ENCODE measurements around the gene PAAF1.
"Not testable (repeated sequence)": the region's sequence is repeated elsewhere in the genome, so short reads cannot be mapped to it uniquely, and the experiment has no call there.

PAAF1 gene

GRCh38 chr11:73916435-73916834 lies 39.6 kb downstream of the PAAF1 start:
- Histone ChIP-seq H3K9me3 (ENCODE audit: control insufficient read depth in 2 of 2, low read length in 2 of 2) (no peaks in the 10 kb centered on the region), H3K27me3 (ENCODE audit: control insufficient read depth in 1 of 2, insufficient read depth in 2 of 2, low read length in 2 of 2) (no peaks in the 10 kb centered on the region), H3K4me1 (ENCODE audit: control insufficient read depth, insufficient read depth, low read length) (no peaks in the 10 kb centered on the region), H3K9ac (ENCODE audit: low read length in 2 of 2) (no peak overlapping the region), H3K27ac (ENCODE audit: low read length) (no peak overlapping the region), H3K36me3 (ENCODE audit: control insufficient read depth in 2 of 2, insufficient read depth in 2 of 2, low read length in 2 of 2) (peaks cover 34 to 37% of the 10 kb centered on the region in 2 donors), H3K4me3 (ENCODE audit: low read length in 2 of 2) (no peak overlapping the region)

GRCh38 chr11:73921180-73921579 lies 44.4 kb downstream of the PAAF1 start:
- H3K9ac ChIP-seq (ENCODE audit: low read length in 2 of 2) = no peak overlapping the region
- H3K9me3 ChIP-seq (ENCODE audit: control insufficient read depth in 2 of 2, low read length in 2 of 2) = no peaks in the 10 kb centered on the region
- H3K36me3 ChIP-seq (ENCODE audit: control insufficient read depth in 2 of 2, insufficient read depth in 2 of 2, low read length in 2 of 2) = peaks cover 26 to 29% of the 10 kb centered on the region in 2 donors

GRCh38 chr11:73929388-73929787 lies 52.6 kb downstream of the PAAF1 start:
- Histone ChIP-seq H3K4me3 (ENCODE audit: low read length in 2 of 2) (no peak overlapping the region), H3K36me3 (ENCODE audit: control insufficient read depth in 2 of 2, insufficient read depth in 2 of 2, low read length in 2 of 2) (peaks cover 29 to 35% of the 10 kb centered on the region in 2 donors), H3K9ac (ENCODE audit: low read length in 2 of 2) (no peak overlapping the region), H3K9me3 (ENCODE audit: control insufficient read depth in 2 of 2, low read length in 2 of 2) (no peaks in the 10 kb centered on the region), H3K27me3 (ENCODE audit: control insufficient read depth in 1 of 2, insufficient read depth in 2 of 2, low read length in 2 of 2) (no peaks in the 10 kb centered on the region), H3K27ac (ENCODE audit: low read length) (no peak overlapping the region), H3K4me1 (ENCODE audit: control insufficient read depth, insufficient read depth, low read length) (no peaks in the 10 kb centered on the region)

More at GRCh38 chr11:73921180-73921579, 44.4 kb downstream of the PAAF1 start:
- no peaks in the 10 kb centered on the region for H3K27me3 ChIP-seq (ENCODE audit: control insufficient read depth in 1 of 2, insufficient read depth in 2 of 2, low read length in 2 of 2)
- H3K4me1 ChIP-seq (ENCODE audit: control insufficient read depth, insufficient read depth, low read length) = no peaks in the 10 kb centered on the region
- H3K27ac ChIP-seq (ENCODE audit: low read length) = no peak overlapping the region
- H3K4me3 ChIP-seq (ENCODE audit: low read length in 2 of 2) = no peak overlapping the region

GRCh38 chr11:73931039-73931645 lies 54.3 kb downstream of the PAAF1 start:
- Histone ChIP-seq H3K4me3 (ENCODE audit: low read length in 2 of 2) (no peak overlapping the region), H3K27me3 (ENCODE audit: control insufficient read depth in 1 of 2, insufficient read depth in 2 of 2, low read length in 2 of 2) (no peaks in the 10 kb centered on the region), H3K4me1 (ENCODE audit: control insufficient read depth, insufficient read depth, low read length) (no peaks in the 10 kb centered on the region), H3K27ac (ENCODE audit: low read length) (no peak overlapping the region), H3K9ac (ENCODE audit: low read length in 2 of 2) (no peak overlapping the region), H3K9me3 (ENCODE audit: control insufficient read depth in 2 of 2, low read length in 2 of 2) (no peaks in the 10 kb centered on the region), H3K36me3 (ENCODE audit: control insufficient read depth in 2 of 2, insufficient read depth in 2 of 2, low read length in 2 of 2) (peaks cover 26 to 33% of the 10 kb centered on the region in 2 donors)

- Histone ChIP-seq H3K4me3 (ENCODE audit: low read length in 2 of 2) (no peak overlapping the region), H3K27me3 (ENCODE audit: control insufficient read depth in 1 of 2, insufficient read depth in 2 of 2, low read length in 2 of 2) (no peaks in the 10 kb centered on the region), H3K4me1 (ENCODE audit: control insufficient read depth, insufficient read depth, low read length) (no peaks in the 10 kb centered on the region), H3K36me3 (ENCODE audit: control insufficient read depth in 2 of 2, insufficient read depth in 2 of 2, low read length in 2 of 2) (peaks cover 21 to 29% of the 10 kb centered on the region in 2 donors), H3K27ac (ENCODE audit: low read length) (no peak overlapping the region), H3K9me3 (ENCODE audit: control insufficient read depth in 2 of 2, low read length in 2 of 2) (no peaks in the 10 kb centered on the region), H3K9ac (ENCODE audit: low read length in 2 of 2) (no peak overlapping the region)
Measured at GRCh38 chr11:73931951-73932350, 55.2 kb downstream of the PAAF1 start.

GRCh38 chr11:73932781-73933180 lies 56.0 kb downstream of the PAAF1 start:
- Histone ChIP-seq H3K36me3 (ENCODE audit: control insufficient read depth in 2 of 2, insufficient read depth in 2 of 2, low read length in 2 of 2) (peaks cover 13 to 22% of the 10 kb centered on the region in 2 donors), H3K4me1 (ENCODE audit: control insufficient read depth, insufficient read depth, low read length) (no peaks in the 10 kb centered on the region), H3K27me3 (ENCODE audit: control insufficient read depth in 1 of 2, insufficient read depth in 2 of 2, low read length in 2 of 2) (no peaks in the 10 kb centered on the region), H3K27ac (ENCODE audit: low read length) (no peak overlapping the region), H3K9ac (ENCODE audit: low read length in 2 of 2) (no peak overlapping the region), H3K9me3 (ENCODE audit: control insufficient read depth in 2 of 2, low read length in 2 of 2) (no peaks in the 10 kb centered on the region), H3K4me3 (ENCODE audit: low read length in 2 of 2) (no peak overlapping the region)

GRCh38 chr11:73936047-73936446 lies 59.2 kb downstream of the PAAF1 start:
- not testable (repeated sequence) for H3K9me3 ChIP-seq (ENCODE audit: control insufficient read depth in 2 of 2, low read length in 2 of 2); H3K4me3 ChIP-seq (ENCODE audit: low read length in 2 of 2); H3K4me1 ChIP-seq (ENCODE audit: control insufficient read depth, insufficient read depth, low read length); H3K9ac ChIP-seq (ENCODE audit: low read length in 2 of 2); H3K27me3 ChIP-seq (ENCODE audit: control insufficient read depth in 1 of 2, insufficient read depth in 2 of 2, low read length in 2 of 2); H3K27ac ChIP-seq (ENCODE audit: low read length)
- peaks cover 8 to 13% of the 10 kb centered on the region in 2 donors for H3K36me3 ChIP-seq (ENCODE audit: control insufficient read depth in 2 of 2, insufficient read depth in 2 of 2, low read length in 2 of 2)

- peaks cover 3 to 4% of the 10 kb centered on the region in 2 donors for H3K36me3 ChIP-seq (ENCODE audit: control insufficient read depth in 2 of 2, insufficient read depth in 2 of 2, low read length in 2 of 2)
- H3K4me3 ChIP-seq (ENCODE audit: low read length in 2 of 2) = no peak overlapping the region
- H3K9ac ChIP-seq (ENCODE audit: low read length in 2 of 2) = no peak overlapping the region
- no peak overlapping the region for H3K27ac ChIP-seq (ENCODE audit: low read length)
- no peaks in the 10 kb centered on the region for H3K9me3 ChIP-seq (ENCODE audit: control insufficient read depth in 2 of 2, low read length in 2 of 2)
- H3K4me1 ChIP-seq (ENCODE audit: control insufficient read depth, insufficient read depth, low read length) = no peaks in the 10 kb centered on the region
- no peaks in the 10 kb centered on the region for H3K27me3 ChIP-seq (ENCODE audit: control insufficient read depth in 1 of 2, insufficient read depth in 2 of 2, low read length in 2 of 2)
Measured at GRCh38 chr11:73939096-73939495, 62.3 kb downstream of the PAAF1 start.

- H3K9ac ChIP-seq (ENCODE audit: low read length in 2 of 2) = no peak overlapping the region
- H3K4me1 ChIP-seq (ENCODE audit: control insufficient read depth, insufficient read depth, low read length) = no peaks in the 10 kb centered on the region
- H3K9me3 ChIP-seq (ENCODE audit: control insufficient read depth in 2 of 2, low read length in 2 of 2) = no peaks in the 10 kb centered on the region
- no peak overlapping the region for H3K4me3 ChIP-seq (ENCODE audit: low read length in 2 of 2)
- no peak overlapping the region for H3K27ac ChIP-seq (ENCODE audit: low read length)
- no peaks in the 10 kb centered on the region for H3K27me3 ChIP-seq (ENCODE audit: control insufficient read depth in 1 of 2, insufficient read depth in 2 of 2, low read length in 2 of 2)
- no peaks in the 10 kb centered on the region for H3K36me3 ChIP-seq (ENCODE audit: control insufficient read depth in 2 of 2, insufficient read depth in 2 of 2, low read length in 2 of 2)
Measured at GRCh38 chr11:73940801-73941570, 64.2 kb downstream of the PAAF1 start.

- H3K27me3 ChIP-seq (ENCODE audit: control insufficient read depth in 1 of 2, insufficient read depth in 2 of 2, low read length in 2 of 2) = no peaks in the 10 kb centered on the region
- no peaks in the 10 kb centered on the region for H3K4me1 ChIP-seq (ENCODE audit: control insufficient read depth, insufficient read depth, low read length)
- H3K27ac ChIP-seq (ENCODE audit: low read length) = no peak overlapping the region
- no peaks in the 10 kb centered on the region for H3K36me3 ChIP-seq (ENCODE audit: control insufficient read depth in 2 of 2, insufficient read depth in 2 of 2, low read length in 2 of 2)
- H3K9ac ChIP-seq (ENCODE audit: low read length in 2 of 2) = no peak overlapping the region
- no peaks in the 10 kb centered on the region for H3K9me3 ChIP-seq (ENCODE audit: control insufficient read depth in 2 of 2, low read length in 2 of 2)
- H3K4me3 ChIP-seq (ENCODE audit: low read length in 2 of 2) = no peak overlapping the region
Measured at GRCh38 chr11:73942010-73942409, 65.2 kb downstream of the PAAF1 start.

- no peaks in the 10 kb centered on the region for H3K4me1 ChIP-seq (ENCODE audit: control insufficient read depth, insufficient read depth, low read length)
- no peaks in the 10 kb centered on the region for H3K9me3 ChIP-seq (ENCODE audit: control insufficient read depth in 2 of 2, low read length in 2 of 2)
- H3K27me3 ChIP-seq (ENCODE audit: control insufficient read depth in 1 of 2, insufficient read depth in 2 of 2, low read length in 2 of 2) = no peaks in the 10 kb centered on the region
- H3K36me3 ChIP-seq (ENCODE audit: control insufficient read depth in 2 of 2, insufficient read depth in 2 of 2, low read length in 2 of 2) = no peaks in the 10 kb centered on the region
- no peak overlapping the region for H3K4me3 ChIP-seq (ENCODE audit: low read length in 2 of 2)
- no peak overlapping the region for H3K9ac ChIP-seq (ENCODE audit: low read length in 2 of 2)
- H3K27ac ChIP-seq (ENCODE audit: low read length) = no peak overlapping the region
Measured at GRCh38 chr11:73944085-73944484, 67.3 kb downstream of the PAAF1 start.

Measured in stomach smooth muscle (tissue), 2 donors.